Measurements from ENCODE around the gene CCDC148.
"Not testable (repeated sequence)": the region's sequence is repeated elsewhere in the genome, so short reads cannot be mapped to it uniquely, and the experiment has no call there.

Gene CCDC148

DNA sequence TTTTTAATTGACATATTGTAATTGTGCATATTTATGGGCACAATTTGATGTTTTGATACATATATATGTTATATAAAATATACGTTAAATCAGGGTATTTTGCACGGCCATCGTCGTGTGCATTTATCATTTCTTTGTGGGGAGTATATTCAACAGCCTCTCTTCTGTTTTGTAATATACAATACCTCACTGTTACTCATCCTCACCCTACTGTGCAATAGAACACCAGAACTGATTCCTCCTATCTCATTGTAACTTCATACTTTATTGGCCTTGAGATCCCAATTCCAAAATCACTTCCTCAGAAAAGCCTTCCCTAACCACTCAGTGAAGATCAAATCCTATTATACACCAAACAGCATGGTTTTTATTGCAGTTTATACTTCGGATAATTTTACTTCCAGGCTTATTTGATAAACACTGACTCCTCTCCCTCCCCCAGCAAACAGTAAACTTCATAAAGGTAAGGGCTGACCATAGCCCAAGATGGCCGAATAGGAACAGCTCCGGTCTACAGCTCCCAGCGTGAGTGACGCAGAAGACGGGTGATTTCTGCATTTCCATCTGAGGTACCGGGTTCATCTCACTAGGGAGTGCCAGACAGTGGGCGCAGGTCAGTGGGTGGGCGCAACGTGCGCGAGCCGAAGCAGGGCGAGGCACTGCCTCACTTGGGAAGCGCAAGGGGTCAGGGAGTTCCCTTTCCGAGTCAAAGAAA lies 105.6 kb downstream of the CCDC148 start:
- DNase-seq, result not testable (repeated sequence)

DNA sequence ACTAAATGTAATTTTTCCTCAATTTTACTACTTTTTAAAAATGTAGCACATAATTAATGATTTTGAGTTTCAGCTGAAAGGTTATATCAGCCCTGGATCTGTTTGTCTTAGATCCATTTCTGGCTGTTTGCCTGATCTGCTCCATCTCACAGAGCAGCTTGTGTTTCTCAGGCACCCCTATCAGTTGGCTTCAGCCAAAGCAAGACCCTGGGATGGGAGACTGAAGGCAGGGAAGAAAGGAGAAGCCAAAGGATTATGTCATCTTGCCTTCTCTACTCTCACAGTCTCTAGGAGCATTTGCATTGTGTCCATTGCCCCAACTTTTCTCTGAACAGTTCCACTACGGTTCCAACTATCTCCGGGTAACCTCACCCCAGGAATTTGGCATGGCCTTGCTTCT lies 110.5 kb downstream of the CCDC148 start:
- DNase-seq, result no peak

DNA sequence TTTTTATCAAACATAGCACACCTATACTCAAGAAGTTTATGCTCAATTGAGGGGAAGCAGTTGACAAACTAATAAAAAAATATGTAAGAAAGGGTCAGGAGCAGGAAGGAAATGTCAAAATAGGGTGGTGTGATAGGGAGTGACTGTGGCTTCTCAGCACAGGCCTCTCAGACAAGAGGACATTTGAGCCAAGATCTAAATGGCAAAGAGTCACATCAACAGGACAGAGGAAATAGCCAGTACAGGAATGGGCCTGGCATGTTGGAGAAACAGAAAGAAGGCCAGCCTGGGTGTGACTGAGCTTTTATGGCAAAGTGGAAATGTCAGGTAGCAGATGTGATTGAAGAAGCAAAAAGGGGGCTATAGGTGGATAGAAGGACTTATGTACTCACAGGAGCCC lies 117.0 kb downstream of the CCDC148 start:
- DNase-seq, result no peak

DNA sequence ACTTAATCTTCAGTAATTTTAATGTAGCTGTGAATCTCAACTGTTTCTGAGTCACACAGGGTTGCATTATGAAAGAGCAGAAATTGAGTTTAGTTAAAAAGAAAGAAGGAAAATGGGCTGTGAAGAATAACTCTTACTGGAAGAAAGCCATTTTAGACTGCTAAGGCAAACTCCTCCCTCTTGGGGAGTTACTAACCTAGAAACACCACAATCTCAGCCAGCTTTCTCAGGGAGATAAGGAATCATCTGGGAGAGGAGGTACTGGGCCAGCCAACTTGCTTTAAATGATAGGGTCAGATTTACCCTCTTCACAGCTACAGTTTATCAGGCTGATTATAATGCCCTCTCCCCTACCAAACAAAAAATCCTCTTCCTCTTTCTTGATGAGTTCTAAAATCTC lies 119.5 kb downstream of the CCDC148 start:
- no peak for DNase-seq

DNA sequence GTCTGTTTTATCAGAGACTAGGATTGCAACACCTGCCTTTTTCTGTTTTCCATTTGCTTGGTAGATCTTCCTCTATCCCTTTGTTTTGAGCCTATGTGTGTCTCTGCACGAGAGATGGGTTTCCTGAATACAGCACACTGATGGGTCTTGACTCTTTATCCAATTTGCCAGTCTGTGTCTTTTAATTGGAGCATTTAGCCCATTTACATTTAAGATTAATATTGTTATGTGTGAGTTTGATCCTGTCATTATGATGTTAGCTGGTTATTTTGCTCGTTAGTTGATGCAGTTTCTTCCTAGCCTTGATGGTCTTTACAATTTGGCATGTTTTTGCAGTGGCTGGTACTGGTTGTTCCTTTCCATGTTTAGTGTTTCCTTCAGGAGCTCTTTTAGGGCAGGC lies 124.8 kb downstream of the CCDC148 start:
- DNase-seq, result not testable (repeated sequence)

DNA sequence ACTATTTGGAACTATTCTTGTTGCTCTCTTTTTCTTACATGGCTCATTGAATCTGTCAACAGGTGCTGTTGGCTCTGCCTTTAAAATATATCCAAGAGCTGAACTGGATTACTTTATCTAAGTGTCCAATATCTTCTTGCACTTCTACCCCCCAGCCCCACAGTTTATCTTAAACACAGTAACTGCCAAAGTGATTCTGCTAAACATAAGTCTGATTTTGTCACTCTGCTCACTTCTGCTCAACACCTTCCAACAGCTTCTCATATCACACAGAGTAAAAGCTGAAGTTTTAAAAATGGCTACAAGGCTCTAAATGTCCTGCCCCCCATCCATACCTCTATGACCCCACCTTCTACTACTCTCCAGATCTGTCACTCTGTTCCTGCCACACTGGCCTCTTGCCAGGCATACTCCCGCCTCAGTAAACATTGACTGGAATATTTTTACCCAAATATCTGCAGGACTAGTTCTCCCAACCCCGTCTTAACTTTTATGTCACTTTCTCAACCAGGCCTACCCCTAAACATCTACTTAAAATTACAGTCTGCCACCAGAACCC lies 130.7 kb downstream of the CCDC148 start:
- no peak for DNase-seq

DNA sequence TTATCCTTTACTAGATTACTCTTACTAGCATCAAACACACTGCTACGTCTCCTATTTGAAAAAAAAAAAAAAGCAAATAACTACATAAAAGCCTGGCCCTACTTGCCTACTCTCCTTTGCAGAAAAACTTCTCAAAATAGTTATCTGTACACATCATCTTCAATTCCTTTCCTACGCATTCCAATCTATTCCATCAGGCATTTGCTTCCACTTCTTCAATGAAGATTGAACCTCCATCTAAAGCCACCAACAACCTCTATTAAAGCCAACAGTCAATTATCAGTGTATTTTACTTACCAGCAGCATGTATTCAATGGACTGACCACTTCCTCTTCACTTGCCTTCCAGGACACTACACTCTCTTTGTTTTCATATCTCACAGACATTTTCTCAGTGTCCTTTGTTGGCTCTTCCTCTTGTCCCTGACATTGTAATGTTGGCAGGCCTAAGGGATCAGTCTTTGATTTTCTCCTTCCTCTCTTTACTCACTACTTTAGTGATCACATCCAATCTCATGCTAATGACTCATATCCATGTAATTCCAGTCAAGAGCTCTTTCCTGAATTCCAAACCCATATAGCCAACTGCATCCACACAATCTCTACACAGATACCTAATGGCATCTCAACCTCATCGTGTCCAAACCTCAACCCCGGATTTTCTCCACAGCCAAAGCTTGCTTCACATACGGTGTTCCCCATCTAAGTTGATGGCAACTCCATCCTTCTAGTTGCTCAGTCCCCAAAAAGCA lies 131.3 kb downstream of the CCDC148 start:
- DNase-seq, result peak; percentile 38

DNA sequence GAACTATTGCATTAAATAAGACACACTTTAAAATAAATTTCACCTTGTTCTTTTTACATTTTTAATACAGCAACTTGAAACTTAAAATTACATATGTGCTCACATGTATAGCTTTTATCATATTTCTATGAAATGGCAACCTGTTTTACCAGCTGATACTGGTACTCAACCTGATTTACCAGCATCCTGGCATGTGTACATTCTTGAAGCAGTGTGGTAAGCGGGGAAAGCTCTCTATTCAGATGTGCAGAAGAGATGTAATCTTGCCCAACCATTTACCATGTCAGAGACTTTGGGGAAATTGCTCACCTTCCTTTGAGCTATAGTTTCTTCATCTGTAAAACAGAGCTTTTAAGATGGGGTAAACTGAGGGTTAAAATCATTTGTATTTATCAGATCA lies 133.2 kb downstream of the CCDC148 start:
- DNase-seq, result no peak

DNA sequence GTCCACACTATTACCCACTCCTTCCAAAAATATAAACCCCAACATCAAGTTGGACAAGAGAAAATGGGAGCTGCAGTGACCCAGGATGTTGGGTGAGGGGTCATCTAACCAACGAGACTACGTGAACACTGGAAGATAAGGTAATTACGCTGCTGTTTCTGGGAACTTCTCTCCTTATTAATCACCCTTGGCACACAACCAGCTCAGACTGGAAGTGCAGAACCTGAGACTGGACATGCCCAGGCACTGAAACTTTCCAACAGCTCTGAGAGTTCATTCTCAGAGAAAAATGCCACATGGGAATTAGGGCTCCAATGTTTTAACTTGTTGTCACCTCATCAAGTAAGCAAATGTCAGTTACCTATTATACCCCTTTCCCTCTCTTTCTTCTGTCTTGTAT lies 135.3 kb downstream of the CCDC148 start:
- peak; percentile 28 for DNase-seq

DNA sequence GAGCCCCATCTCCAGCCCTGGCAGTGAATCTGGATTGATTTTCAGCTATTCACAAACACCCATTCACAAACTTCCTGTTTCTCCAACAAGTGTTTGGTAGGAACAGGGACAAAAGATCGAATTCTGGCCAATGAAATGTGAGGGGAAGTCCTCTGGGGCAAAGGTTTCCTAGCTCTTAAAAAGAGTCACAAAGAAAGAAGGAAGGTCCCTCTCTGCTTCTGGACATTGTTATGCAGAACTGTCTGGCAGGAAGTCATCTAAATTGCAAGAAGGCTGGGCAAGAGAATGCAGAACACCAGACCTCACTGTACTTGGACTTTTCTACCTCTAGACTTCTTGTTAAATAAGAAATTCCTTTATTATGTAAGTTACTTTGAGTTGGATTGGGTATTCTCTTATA lies 137.3 kb downstream of the CCDC148 start:
- DNase-seq, result no peak

DNA sequence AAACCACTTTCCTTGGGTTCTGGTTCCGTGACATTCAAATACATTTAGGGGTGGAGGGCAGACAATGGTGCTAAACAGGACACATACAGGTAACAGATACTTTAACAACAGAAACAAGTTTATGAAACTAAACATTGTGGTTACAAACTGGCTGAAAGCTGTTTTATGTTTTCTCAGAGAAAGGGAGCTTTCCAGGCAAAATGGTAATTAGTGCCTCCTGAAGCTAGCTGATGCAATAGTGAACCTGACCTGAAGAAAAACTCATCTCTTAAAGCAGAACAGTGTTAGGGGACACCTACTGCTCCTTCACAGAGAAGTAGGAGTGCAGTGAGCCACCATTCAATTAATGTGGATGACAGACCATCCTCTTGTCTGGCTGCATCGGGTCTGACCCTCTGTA lies 138.9 kb downstream of the CCDC148 start:
- DNase-seq, result no peak

DNA sequence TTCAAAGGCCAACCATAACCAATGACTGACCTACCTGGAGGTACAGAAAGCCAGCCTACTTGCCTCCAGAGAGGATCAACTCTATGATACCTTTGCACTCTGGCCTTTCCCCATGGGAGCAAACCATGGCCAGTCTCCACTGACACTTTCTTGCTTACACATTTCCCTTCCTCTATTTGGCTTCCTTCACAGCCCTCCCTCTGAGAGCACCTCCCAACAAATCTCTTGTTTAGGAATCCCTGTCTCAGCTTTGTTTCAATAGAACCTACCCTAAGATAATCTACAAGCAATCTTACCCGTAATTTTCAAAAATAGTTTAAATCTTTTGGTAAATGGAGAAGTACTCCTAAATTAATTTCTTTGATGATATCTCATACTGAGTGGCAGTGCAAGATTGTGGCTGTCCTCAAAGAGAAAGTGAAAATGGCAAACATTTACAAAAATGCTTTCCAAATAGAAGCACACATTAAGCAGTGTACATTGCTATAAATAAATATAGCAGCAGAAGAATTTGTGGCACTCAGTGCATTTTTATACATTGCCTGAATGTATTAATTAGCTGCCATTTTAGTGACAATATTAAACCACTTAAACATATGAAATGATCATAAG lies 140.6 kb downstream of the CCDC148 start:
- DNase-seq, result no peak

DNA sequence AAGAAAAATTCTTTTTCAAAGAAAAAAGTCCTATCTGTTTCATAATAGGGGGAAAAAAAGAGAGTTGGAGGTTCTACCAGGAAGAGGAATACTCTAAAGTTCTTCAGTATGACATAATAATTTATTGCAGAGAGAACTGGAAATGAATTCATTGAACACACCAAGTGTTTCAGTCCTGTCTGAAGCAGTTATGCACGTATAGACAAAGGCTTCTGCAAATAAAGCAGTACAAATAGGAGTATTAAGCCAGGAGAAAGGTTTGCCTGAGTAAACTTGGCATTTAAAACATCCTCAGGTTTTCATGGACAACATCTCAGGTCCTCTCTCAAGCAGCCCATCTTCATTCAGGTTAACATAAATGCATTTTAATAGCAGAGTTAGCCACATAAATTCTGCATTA lies 141.6 kb downstream of the CCDC148 start:
- no peak for DNase-seq

DNA sequence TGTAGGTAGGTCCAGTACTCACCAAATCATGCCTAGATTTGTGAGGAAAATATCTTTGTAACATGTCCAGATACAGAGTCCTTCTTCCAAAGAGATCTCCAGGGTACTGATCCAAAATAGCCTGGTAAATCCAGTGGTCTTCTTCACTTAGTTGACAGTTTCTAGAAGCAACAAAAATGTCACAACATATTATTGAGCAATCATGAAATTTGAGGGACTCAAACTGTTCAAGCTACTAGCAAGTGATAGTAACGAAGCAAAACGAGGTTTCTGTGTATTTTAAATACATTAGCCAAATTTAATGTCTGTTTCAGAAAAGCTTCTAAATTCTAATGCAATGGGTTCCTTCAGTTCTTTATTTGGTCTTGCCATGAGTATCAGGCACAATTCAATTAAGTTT lies 142.8 kb downstream of the CCDC148 start:
- DNase-seq, result no peak

DNA sequence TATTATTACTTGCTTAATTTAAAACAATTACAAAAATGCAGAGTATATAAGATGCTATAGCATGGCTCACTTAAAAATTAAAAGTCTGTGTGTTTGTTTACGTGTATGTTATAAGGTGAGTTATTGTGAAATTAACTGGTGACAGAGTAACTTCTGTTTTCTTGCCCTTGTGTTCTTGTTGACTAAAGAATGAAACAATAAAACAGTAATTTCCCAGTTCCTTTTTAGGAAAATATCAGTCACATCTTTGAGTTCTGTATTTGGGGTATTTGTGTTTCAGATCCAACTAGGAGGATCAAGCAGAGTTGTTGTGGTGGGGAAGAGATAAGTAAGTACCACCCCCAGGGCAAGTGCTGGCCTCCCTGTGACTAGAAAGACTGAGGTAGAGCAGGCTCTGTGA lies 143.6 kb downstream of the CCDC148 start:
- no peak for DNase-seq

DNA sequence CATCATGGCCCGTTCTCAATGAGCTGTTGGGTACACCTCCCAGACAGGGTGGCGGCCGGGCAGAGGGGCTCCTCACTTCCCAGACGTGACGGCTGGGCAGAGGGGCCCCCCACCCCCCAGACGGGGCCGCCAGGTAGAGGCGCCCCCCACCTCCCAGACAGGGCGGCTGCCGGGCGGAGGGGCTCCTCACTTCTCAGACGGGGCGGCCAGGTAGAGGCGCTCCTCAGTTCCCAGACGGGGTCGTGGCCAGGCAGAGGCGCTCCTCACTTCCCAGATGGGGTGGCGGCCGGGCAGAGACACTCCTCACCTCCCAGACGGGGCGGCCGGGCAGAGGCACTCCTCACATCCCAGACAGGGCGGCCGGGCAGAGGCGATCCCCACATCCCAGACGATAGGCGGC lies 146.1 kb downstream of the CCDC148 start:
- not testable (repeated sequence) for DNase-seq

DNA sequence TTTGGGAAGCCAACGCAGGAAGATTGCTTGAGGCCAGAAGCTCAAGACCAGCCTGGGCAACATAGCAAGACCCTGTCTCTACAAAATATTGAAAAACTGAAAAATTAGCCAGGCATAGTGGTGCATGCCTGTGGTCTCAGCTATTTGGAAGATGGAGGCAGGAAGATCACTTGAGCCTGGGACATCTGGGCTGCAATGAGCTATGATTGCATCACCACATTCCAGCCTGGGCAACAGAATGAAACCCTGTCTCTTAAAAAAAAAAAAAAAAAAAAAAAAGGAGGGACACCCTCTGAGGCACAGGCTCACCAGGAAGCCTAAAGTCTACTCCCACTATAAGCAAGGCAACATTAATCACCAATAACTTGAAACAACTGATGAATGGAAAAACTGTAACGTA lies 151.1 kb downstream of the CCDC148 start:
- DNase-seq, result no peak

DNA sequence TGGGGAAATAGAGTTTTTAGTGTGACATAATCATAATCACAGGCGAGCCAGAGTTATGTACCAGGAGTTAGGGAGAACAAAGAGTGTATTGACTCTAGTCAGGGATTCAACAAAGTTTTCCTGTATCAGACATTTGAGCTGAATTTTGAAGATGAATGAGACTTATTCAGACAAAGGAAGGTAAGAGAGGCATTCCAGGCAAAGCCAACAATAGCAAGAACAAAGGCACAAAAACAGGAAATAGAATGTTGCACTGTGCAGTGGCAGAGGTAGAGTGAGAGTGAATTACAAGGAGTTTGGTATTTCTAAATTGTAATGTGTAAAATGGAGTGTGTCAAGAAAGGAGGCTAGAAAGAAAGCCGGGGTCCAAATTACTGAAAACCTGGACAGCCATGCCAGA lies 156.2 kb downstream of the CCDC148 start:
- DNase-seq, result no peak

DNA sequence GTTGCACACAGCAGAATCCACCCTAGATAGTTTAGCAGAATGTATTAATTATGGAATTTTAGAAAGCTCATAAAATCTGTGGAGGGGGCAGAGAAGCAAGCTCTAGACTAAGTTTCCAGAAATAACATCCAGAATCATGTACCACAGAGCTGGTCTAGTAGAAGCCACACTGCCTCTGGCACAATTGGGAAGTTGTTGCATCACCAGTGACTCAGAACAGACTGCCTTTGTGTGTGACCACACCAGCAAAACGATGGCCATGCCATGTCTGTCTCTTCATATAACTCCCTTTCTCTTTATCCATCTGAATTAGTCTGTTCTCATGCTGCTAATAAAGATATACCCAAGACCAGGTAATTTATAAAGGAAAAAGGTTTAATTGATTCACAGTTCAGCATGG lies 158.9 kb downstream of the CCDC148 start:
- DNase-seq, result peak; percentile 7

DNA sequence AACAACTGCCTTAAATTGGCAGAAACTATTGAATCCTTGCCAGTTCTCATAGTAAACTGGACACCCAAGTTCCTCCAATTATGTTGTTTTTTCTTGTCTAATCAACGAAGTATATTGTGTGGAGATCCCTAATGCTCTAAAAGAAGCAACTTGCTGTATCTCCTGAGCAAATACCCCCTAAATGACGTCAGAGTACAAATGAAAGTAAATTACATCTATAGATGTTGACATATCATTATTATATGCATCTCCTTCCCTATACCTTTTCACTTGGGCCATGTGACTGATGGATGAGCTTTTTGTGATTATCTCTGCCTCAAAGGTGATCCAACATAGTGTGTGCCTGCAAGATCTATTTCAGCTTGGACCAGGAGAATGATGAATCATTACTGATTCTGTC lies 159.4 kb downstream of the CCDC148 start:
- no peak for DNase-seq

DNA sequence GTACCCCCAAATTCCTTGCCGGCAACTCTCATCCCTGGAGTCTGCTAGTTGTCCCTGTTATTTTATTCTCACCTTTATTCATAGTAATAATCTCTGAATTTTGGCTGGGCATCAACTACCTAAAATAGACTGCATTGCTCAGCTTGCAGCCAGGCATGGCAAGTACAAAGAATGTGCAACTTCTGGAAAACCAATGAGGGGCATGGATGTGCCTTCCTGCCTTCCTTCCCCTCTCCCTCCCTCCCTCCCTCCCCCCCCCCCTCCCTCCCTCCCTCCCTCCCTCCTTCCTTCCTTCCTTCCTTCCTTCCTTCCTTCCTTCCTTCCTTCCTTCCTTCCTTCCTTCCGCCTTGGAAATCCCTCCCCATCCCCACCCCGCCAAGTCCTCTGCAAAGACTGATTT lies 162.8 kb downstream of the CCDC148 start:
- DNase-seq, result no peak

DNA sequence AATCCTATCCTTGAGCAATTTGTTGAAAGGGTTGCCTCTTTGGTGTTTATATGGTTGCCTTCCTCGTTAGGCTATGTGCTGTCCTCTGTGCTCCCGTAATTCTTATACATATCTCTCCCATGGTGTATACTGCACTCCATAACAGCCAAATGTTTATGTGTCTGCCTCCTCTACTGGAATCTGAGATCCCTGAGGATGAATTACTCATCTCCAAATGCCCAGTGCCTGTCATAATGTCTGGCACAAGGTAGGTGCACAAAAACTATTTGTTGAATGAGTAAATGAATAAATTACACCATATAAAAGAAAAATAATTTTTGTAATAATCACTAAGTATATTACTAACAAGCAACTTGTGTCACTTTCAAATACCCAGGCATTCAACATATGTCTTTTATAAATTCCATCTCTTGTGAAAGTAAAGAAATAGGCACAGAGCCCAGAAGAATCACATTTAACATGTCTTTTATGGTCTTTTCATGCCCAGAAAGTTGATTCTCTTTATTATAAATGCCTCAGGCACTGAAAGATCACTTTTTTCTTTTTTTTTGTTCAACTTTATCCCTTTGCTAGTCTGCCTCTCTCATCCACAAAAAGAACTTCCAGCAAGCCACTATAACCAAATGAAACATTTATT lies 164.9 kb downstream of the CCDC148 start:
- DNase-seq, result no peak

DNA sequence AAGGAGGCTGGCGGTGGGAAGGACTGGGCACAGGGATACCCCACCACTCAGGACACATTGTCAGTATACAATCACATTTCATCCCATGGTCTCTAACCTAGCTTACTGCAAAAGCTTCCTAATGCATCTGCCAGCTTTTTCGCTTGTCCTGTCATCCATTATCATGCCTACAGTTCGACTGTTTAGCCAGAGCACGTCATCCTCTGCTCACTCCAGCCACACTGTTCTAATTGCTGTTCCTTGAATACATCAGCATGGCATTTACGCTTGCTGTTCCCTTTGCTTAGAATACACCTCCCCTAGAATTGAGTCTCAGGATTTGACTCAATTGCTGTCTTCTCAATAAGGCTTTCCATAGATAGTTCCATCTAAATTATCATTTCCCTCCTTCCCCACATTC lies 166.3 kb downstream of the CCDC148 start:
- DNase-seq, result no peak
